K562 (cell line): ENCODE measurements around the gene ANP32B. TPM values are rescaled to one million over a fixed set of nuclear protein-coding genes. Genes with fewer than 3 reads are reported as not detected.
A peak's percentile ranks its signal among the peaks of the same experiment; 100 is the strongest.

Experiments used
- CHD4 ChIP-seq: fragments of 200-600 bp; sonication (generic); IDR thresholded peaks from 3 replicates; pipeline ENCODE4 v1.6.1; 2012; ENCODE audit warnings: low read depth, mild to moderate bottlenecking, mixed read lengths, low read length, inconsistent platforms; ENCODE audit not compliant: insufficient read depth, insufficient replicate concordance, poor library complexity, severe bottlenecking
- EHMT2 ChIP-seq: fragments of 450-650 bp; IDR thresholded peaks from 2 replicates; pipeline ENCODE4 v1.6.1; 2018; ENCODE audit warnings: antibody characterized with exemption
- ELF4 ChIP-seq: fragments of 450-650 bp; formaldehyde crosslinking; IDR thresholded peaks from 2 replicates; pipeline ENCODE4 v1.4.0; 2022; ENCODE audit warnings: missing genetic modification characterization
- EZH2 ChIP-seq: IDR thresholded peaks from 2 replicates; pipeline ENCODE4 v1.6.1; 2012; ENCODE audit warnings: low read depth, mild to moderate bottlenecking, inconsistent platforms, low read length, borderline replicate concordance
- HDAC8 ChIP-seq: fragments of 450-650 bp; IDR thresholded peaks from 2 replicates; pipeline ENCODE4 v1.6.1; 2016; ENCODE audit warnings: mild to moderate bottlenecking, missing genetic modification characterization, moderate library complexity, missing compliant biosample characterization
- HEY1 ChIP-seq: fragments of 250-450 bp; sonication (Bioruptor Pico); IDR thresholded peaks from 2 replicates; pipeline ENCODE4 v1.5.0; 2020; ENCODE audit warnings: mild to moderate bottlenecking, moderate library complexity, borderline replicate concordance
- HMGN3 ChIP-seq: IDR thresholded peaks from 2 replicates; pipeline ENCODE4 v1.6.1; 2011; ENCODE audit warnings: borderline replicate concordance, low read depth, mild to moderate bottlenecking, mixed read lengths, low read length; ENCODE audit not compliant: insufficient read length; ENCODE audit errors: extremely low read depth
- MTA1 ChIP-seq: fragments of 450-650 bp; IDR thresholded peaks from 2 replicates; pipeline ENCODE4 v1.6.1; 2017; ENCODE audit warnings: borderline replicate concordance
- POLR2AphosphoS2 ChIP-seq: IDR thresholded peaks from 2 replicates; pipeline ENCODE4 v1.6.1; 2012; ENCODE audit warnings: low read length, improper control_type of control experiment
- PTRF ChIP-seq: fragments of 450-650 bp; IDR thresholded peaks from 2 replicates; pipeline ENCODE4 v1.6.1; 2016; ENCODE audit warnings: mild to moderate bottlenecking, missing genetic modification characterization, missing compliant biosample characterization
- WHSC1 ChIP-seq: IDR thresholded peaks from one replicate; pipeline ENCODE4 v1.6.1; 2012; ENCODE audit warnings: low read length, control low read depth, inconsistent platforms
- XRCC5 ChIP-seq: fragments of 200-400 bp; formaldehyde crosslinking; IDR thresholded peaks from 2 replicates; pipeline ENCODE4 v1.6.1; 2017; ENCODE audit warnings: low read depth, mild to moderate bottlenecking, low read length
- ZFX ChIP-seq: sonication (generic); formaldehyde crosslinking; IDR thresholded peaks from 2 replicates; pipeline ENCODE4 v1.8.0; 2022; ENCODE audit warnings: mild to moderate bottlenecking, missing genetic modification reagents, moderate library complexity
- ZNF12 ChIP-seq: sonication (generic); formaldehyde crosslinking; IDR thresholded peaks from 2 replicates; pipeline ENCODE4 v1.4.0; 2020; ENCODE audit warnings: mild to moderate bottlenecking, missing genetic modification reagents
- ZNF174 ChIP-seq: fragments of 250-450 bp; sonication (Bioruptor Pico); IDR thresholded peaks from 2 replicates; pipeline ENCODE4 v1.4.0; 2020; ENCODE audit warnings: mild to moderate bottlenecking
- ZNF274 ChIP-seq: IDR thresholded peaks from 2 replicates; pipeline ENCODE4 v1.6.1; 2011; ENCODE audit warnings: low read depth, mild to moderate bottlenecking, low read length, moderate library complexity, borderline replicate concordance
- ZZZ3 ChIP-seq: fragments of 450-650 bp; IDR thresholded peaks from 2 replicates; pipeline ENCODE4 v1.6.1; 2016; ENCODE audit warnings: antibody characterized with exemption, mild to moderate bottlenecking, moderate library complexity
- polyA plus RNA-seq, 8 experiments: library from polyadenylated mRNA; depleted of rRNA in 4 of 8; stranded (reverse) in 5 of 8; unstranded in 3 of 8; fragments of >200 nt; fragmentation: Nextera tagmentation in 2 of 8; fragmentation: Illumina TruSeq in 1 of 8; extraction: Ambion mirVana in 2 of 8; extraction: Trizol in 1 of 8; gene quantifications; 2 replicates each; pipeline versions ENCODE4 v1.2.1 to v1.2.3, GENCODE V29; 2011 to 2014; ENCODE audit warnings: inconsistent platforms in 1 of 8, missing spikeins in 1 of 8
- total RNA-seq, 7 experiments: library from RNA; depleted of rRNA in 6 of 7; stranded (reverse); fragments of >200 nt in 6 of 7; fragmentation: Illumina TruSeq in 2 of 7; extraction: Trizol in 2 of 7; gene quantifications; 2 replicates each; pipeline versions ENCODE4 v1.2.1 to v1.2.3, GENCODE V29; 2011 to 2021; ENCODE audit warnings: low replicate concordance in 1 of 7
- TF ChIP-seq, protein P1 (sequence below): fragments of 250-450 bp; sonication (Bioruptor Pico); IDR thresholded peaks from 2 replicates; pipeline ENCODE4 v1.5.0; 2020; ENCODE audit warnings: mild to moderate bottlenecking, borderline replicate concordance
- TF ChIP-seq, protein P2 (sequence below): fragments of 450-650 bp; IDR thresholded peaks from 2 replicates; pipeline ENCODE4 v1.6.1; 2016; ENCODE audit warnings: mild to moderate bottlenecking
- TF ChIP-seq, protein P3 (sequence below): fragments of 450-650 bp; IDR thresholded peaks from 2 replicates; pipeline ENCODE4 v1.6.1; 2016; ENCODE audit warnings: missing biosample characterization, missing genetic modification characterization
- TF ChIP-seq, protein P4 (sequence below): fragments of 450-650 bp; IDR thresholded peaks from one replicate; pipeline ENCODE4 v1.6.1; 2018; ENCODE audit warnings: mild to moderate bottlenecking, moderate library complexity; ENCODE audit not compliant: partially characterized antibody
- TF ChIP-seq, protein P5 (sequence below): fragments of 250-450 bp; sonication (Bioruptor Pico); IDR thresholded peaks from 2 replicates; pipeline ENCODE4 v1.5.0; 2021

The ANP32B gene
- total and polyA plus RNA-seq, 9 of the 15 experiments (the other 6 are each of a cell fraction or from before 2014, with no cell fraction given), result 68.9 to 815 (median 141) TPM

DNA sequence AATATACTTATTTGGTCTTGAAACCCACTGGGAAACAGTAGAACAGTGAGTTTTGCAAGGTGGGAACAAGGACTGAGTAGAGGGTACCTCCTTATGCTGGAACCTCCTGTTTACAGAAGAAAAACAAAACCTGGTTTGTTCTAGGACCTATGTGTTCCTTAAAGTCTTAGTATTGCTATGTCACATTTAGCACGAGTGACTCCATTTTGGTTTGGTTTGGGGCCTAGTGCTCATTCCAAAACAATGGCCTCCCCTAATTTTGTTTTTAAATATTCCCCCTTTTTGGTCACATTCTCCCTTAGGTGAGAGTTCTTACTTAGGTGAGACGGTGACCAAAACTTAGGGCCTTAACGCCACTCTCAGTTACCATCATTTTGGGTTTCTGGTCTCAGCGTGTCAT is 67.2 kb downstream of the ANP32B start (continued):
- TF ChIP-seq PTRF (tag), result peak; percentile 93
- TF ChIP-seq ZZZ3, result no peak
- TF ChIP-seq, protein P1, sequence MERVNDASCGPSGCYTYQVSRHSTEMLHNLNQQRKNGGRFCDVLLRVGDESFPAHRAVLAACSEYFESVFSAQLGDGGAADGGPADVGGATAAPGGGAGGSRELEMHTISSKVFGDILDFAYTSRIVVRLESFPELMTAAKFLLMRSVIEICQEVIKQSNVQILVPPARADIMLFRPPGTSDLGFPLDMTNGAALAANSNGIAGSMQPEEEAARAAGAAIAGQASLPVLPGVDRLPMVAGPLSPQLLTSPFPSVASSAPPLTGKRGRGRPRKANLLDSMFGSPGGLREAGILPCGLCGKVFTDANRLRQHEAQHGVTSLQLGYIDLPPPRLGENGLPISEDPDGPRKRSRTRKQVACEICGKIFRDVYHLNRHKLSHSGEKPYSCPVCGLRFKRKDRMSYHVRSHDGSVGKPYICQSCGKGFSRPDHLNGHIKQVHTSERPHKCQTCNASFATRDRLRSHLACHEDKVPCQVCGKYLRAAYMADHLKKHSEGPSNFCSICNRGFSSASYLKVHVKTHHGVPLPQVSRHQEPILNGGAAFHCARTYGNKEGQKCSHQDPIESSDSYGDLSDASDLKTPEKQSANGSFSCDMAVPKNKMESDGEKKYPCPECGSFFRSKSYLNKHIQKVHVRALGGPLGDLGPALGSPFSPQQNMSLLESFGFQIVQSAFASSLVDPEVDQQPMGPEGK, result no peak
- no peak for TF ChIP-seq EHMT2
- TF ChIP-seq ZNF274, result no peak
- no peak for TF ChIP-seq EZH2
- TF ChIP-seq HDAC8 (tag), result peak; percentile 94
- no peak for TF ChIP-seq ELF4
- no peak for TF ChIP-seq MTA1
- no peak for TF ChIP-seq ZFX
- no peak for TF ChIP-seq XRCC5
- TF ChIP-seq, protein P2, sequence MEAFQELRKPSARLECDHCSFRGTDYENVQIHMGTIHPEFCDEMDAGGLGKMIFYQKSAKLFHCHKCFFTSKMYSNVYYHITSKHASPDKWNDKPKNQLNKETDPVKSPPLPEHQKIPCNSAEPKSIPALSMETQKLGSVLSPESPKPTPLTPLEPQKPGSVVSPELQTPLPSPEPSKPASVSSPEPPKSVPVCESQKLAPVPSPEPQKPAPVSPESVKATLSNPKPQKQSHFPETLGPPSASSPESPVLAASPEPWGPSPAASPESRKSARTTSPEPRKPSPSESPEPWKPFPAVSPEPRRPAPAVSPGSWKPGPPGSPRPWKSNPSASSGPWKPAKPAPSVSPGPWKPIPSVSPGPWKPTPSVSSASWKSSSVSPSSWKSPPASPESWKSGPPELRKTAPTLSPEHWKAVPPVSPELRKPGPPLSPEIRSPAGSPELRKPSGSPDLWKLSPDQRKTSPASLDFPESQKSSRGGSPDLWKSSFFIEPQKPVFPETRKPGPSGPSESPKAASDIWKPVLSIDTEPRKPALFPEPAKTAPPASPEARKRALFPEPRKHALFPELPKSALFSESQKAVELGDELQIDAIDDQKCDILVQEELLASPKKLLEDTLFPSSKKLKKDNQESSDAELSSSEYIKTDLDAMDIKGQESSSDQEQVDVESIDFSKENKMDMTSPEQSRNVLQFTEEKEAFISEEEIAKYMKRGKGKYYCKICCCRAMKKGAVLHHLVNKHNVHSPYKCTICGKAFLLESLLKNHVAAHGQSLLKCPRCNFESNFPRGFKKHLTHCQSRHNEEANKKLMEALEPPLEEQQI, result no peak
- no peak for TF ChIP-seq WHSC1
- TF ChIP-seq, protein P3, sequence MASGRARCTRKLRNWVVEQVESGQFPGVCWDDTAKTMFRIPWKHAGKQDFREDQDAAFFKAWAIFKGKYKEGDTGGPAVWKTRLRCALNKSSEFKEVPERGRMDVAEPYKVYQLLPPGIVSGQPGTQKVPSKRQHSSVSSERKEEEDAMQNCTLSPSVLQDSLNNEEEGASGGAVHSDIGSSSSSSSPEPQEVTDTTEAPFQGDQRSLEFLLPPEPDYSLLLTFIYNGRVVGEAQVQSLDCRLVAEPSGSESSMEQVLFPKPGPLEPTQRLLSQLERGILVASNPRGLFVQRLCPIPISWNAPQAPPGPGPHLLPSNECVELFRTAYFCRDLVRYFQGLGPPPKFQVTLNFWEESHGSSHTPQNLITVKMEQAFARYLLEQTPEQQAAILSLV (tag), result peak; percentile 94
- TF ChIP-seq HEY1 (CRISPR knock-in tag), result no peak
- no peak for TF ChIP-seq ZNF12 (CRISPR knock-in tag)
- TF ChIP-seq, protein P4, sequence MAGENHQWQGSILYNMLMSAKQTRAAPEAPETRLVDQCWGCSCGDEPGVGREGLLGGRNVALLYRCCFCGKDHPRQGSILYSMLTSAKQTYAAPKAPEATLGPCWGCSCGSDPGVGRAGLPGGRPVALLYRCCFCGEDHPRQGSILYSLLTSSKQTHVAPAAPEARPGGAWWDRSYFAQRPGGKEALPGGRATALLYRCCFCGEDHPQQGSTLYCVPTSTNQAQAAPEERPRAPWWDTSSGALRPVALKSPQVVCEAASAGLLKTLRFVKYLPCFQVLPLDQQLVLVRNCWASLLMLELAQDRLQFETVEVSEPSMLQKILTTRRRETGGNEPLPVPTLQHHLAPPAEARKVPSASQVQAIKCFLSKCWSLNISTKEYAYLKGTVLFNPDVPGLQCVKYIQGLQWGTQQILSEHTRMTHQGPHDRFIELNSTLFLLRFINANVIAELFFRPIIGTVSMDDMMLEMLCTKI, result no peak
- TF ChIP-seq CHD4, result no peak
- TF ChIP-seq HMGN3, result no peak
- no peak for TF ChIP-seq POLR2AphosphoS2
- TF ChIP-seq, protein P5, sequence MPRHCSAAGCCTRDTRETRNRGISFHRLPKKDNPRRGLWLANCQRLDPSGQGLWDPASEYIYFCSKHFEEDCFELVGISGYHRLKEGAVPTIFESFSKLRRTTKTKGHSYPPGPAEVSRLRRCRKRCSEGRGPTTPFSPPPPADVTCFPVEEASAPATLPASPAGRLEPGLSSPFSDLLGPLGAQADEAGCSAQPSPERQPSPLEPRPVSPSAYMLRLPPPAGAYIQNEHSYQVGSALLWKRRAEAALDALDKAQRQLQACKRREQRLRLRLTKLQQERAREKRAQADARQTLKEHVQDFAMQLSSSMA (CRISPR knock-in tag), result 0 out of 2 replicates have a peak, but pooled peaks have one; percentile 23
- TF ChIP-seq ZNF174 (CRISPR knock-in tag), result no peak
